Common myeloid progenitor, CD34-positive (primary cell): ENCODE measurements around the gene RNF182.
A peak's percentile ranks its signal among the peaks of the same experiment; 100 is the strongest.
"Not testable (repeated sequence)": the region's sequence is repeated elsewhere in the genome, so short reads cannot be mapped to it uniquely, and the experiment has no call there.

ENCODE experiments used
- CTCF ChIA-PET: fragments of 350-600 bp; sonication (Branson Sonifier 250); formaldehyde crosslinking; loops from one replicate; lab custom pipeline; 2021; ENCODE audit warnings: antibody characterized with exemption; lab: Charles Lee
- POLR2A ChIA-PET: fragments of 350-600 bp; sonication (Branson Sonifier 250); formaldehyde crosslinking; loops from one replicate; lab custom pipeline; 2021; ENCODE audit warnings: antibody characterized with exemption; lab: Charles Lee
- DNase-seq, 3 donors: peaks; one replicate each; pipeline versions ENCODE4 v3.0.0 to v3.0.0-alpha.2; 2013
- H3K27ac ChIP-seq, 2 experiments: 1 replicate in 1 of 2; 2 replicates in 1 of 2; pipeline ENCODE4 v1.7.0; 2013; ENCODE audit warnings: inconsistent platforms in 2 of 2, low read length in 2 of 2, mild to moderate bottlenecking in 2 of 2, low read depth in 1 of 2, moderate library complexity in 1 of 2; ENCODE audit not compliant: severe bottlenecking in 2 of 2, insufficient read depth in 1 of 2, poor library complexity in 1 of 2
- H3K27me3 ChIP-seq, 5 experiments: replicated peaks in 2 of 5; 1 replicate in 3 of 5; 2 replicates in 2 of 5; pipeline versions ENCODE4 v1.6.1 to v1.7.0; 2013; ENCODE audit warnings: low read length in 4 of 5, mild to moderate bottlenecking in 2 of 5, moderate library complexity in 2 of 5, inconsistent platforms in 1 of 5; ENCODE audit not compliant: insufficient read depth in 5 of 5, control insufficient read depth in 4 of 5
- H3K36me3 ChIP-seq, 4 experiments: 1 replicate in 2 of 4; 2 replicates in 2 of 4; pipeline versions ENCODE4 v1.6.1 to v1.7.0; 2013; ENCODE audit warnings: low read length in 3 of 4, control low read depth in 1 of 4, mild to moderate bottlenecking in 1 of 4; ENCODE audit not compliant: control insufficient read depth in 4 of 4, insufficient read depth in 4 of 4
- H3K4me1 ChIP-seq, 4 experiments: 1 replicate in 3 of 4; 2 replicates in 1 of 4; pipeline versions ENCODE4 v1.6.1 to v1.7.1; 2013; ENCODE audit warnings: low read length in 3 of 4, mild to moderate bottlenecking in 3 of 4, control low read depth in 1 of 4, inconsistent platforms in 1 of 4, moderate library complexity in 1 of 4; ENCODE audit not compliant: control insufficient read depth in 4 of 4, insufficient read depth in 4 of 4; ENCODE audit errors: control extremely low read depth in 1 of 4
- H3K4me3 ChIP-seq, 7 experiments: 1 replicate in 4 of 7; 2 replicates in 3 of 7; pipeline versions ENCODE4 v1.5.1 to v1.7.0; 2013; ENCODE audit warnings: mild to moderate bottlenecking in 7 of 7, low read length in 6 of 7, moderate library complexity in 6 of 7, inconsistent platforms in 2 of 7, low read depth in 2 of 7, control low read depth in 1 of 7; ENCODE audit not compliant: insufficient read depth in 4 of 7, control insufficient read depth in 1 of 7; ENCODE audit errors: extremely low read depth in 1 of 7
- H3K9me3 ChIP-seq, 5 experiments: 1 replicate in 4 of 5; 2 replicates in 1 of 5; pipeline versions ENCODE4 v1.6.1 to v1.7.1; 2013; ENCODE audit warnings: low read length in 4 of 5, mild to moderate bottlenecking in 2 of 5, inconsistent platforms in 1 of 5, low read depth in 1 of 5, moderate library complexity in 1 of 5; ENCODE audit not compliant: control insufficient read depth in 4 of 5, insufficient read depth in 2 of 5; ENCODE audit errors: control extremely low read depth in 1 of 5
- WGBS: methylation state at CpG from one replicate; pipeline ENCODE4 v1.1.5; 2013; ENCODE audit not compliant: insufficient coverage; 5-methylcytosine and 5-hydroxymethylcytosine counted together

The RNF182 gene

GRCh38 chr6:14017626-14018475 is 93.1 kb downstream of the RNF182 start:
- DNase-seq: no peak
- Histone ChIP-seq H3K9me3 (no peaks in the 10 kb centered on the region), H3K4me3 (no peak overlapping the region), H3K36me3 (no peaks in the 10 kb centered on the region), H3K4me1 (no peaks in the 10 kb centered on the region), H3K27me3 (no peaks in the 10 kb centered on the region), H3K27ac (no peak overlapping the region)
- POLR2A ChIA-PET: no interaction called here
- CTCF ChIA-PET: no interaction called here
- WGBS: 98% methylated on average over 29 of the region's 46 CpGs

- DNase-seq, H3K27ac ChIP-seq, H3K4me1 ChIP-seq, POLR2A ChIA-PET, H3K27me3 ChIP-seq, H3K4me3 ChIP-seq, CTCF ChIA-PET, H3K36me3 ChIP-seq, H3K9me3 ChIP-seq: not testable (repeated sequence)
- WGBS: 100% methylated on average over 4 of the region's 6 CpGs
These were observed 93.8 kb downstream of the RNF182 start for GRCh38 chr6:14018559-14018958.

- WGBS: 100% methylated on average over 2 of the region's 2 CpGs
- CTCF ChIA-PET: interaction anchor here (1.3 to 1.6 kb wide), 2 partner anchors 11 to 15 kb away, joined by 3 to 4 read pairs; no protein-coding TSS in a partner anchor
- Histone ChIP-seq H3K4me3 (no peak overlapping the region), H3K9me3 (no peaks in the 10 kb centered on the region), H3K27ac (no peak overlapping the region), H3K4me1 (no peaks in the 10 kb centered on the region), H3K27me3 (no peaks in the 10 kb centered on the region), H3K36me3 (no peaks in the 10 kb centered on the region)
- DNase-seq: no peak
- POLR2A ChIA-PET: no interaction called here
These were observed 95.8 kb downstream of the RNF182 start for GRCh38 chr6:14020551-14020950.

- WGBS: 96% methylated on average over 3 of the region's 4 CpGs
- Histone ChIP-seq H3K27ac (no peak overlapping the region), H3K4me1 (no peaks in the 10 kb centered on the region), H3K27me3 (peaks cover 0 to under 1% (median 0%) of the 10 kb centered on the region in 5 experiments), H3K36me3 (no peaks in the 10 kb centered on the region), H3K4me3 (no peak overlapping the region), H3K9me3 (no peaks in the 10 kb centered on the region)
- DNase-seq: no peak
- ChIA-PET CTCF (interaction anchor here (1.0 to 2.0 kb wide), 4 partner anchors 10 to 26 kb away, joined by 3 to 6 read pairs (median 4); no protein-coding TSS in a partner anchor), POLR2A (no interaction called here)
These were observed 96.7 kb downstream of the RNF182 start for GRCh38 chr6:14021449-14021848.

- no peak for DNase-seq
- H3K27me3 ChIP-seq: peaks cover 0 to 1% (median 0%) of the 10 kb centered on the region in 5 experiments
- CTCF ChIA-PET: interaction anchor here (2.0 kb wide), 1 partner anchor 16 kb away, joined by 6 read pairs; no protein-coding TSS in a partner anchor
- H3K9me3 ChIP-seq: no peaks in the 10 kb centered on the region
- H3K4me1 ChIP-seq: no peaks in the 10 kb centered on the region
- H3K36me3 ChIP-seq: no peaks in the 10 kb centered on the region
- no peak overlapping the region for H3K4me3 ChIP-seq
- no peak overlapping the region for H3K27ac ChIP-seq
- POLR2A ChIA-PET: no interaction called here
- 100% methylated on average over 2 of the region's 5 CpGs for WGBS
These were observed 97.9 kb downstream of the RNF182 start for GRCh38 chr6:14022673-14023072.

- CTCF ChIA-PET: interaction anchor here (0.6 to 2.9 kb wide), 2 partner anchors 14 to 834 kb away, joined by 3 to 6 read pairs; no protein-coding TSS in a partner anchor
- WGBS: 100% methylated on average over 1 of the region's 3 CpGs
- peaks cover 0 to 2% (median 0%) of the 10 kb centered on the region in 5 experiments for H3K27me3 ChIP-seq
- no peaks in the 10 kb centered on the region for H3K36me3 ChIP-seq
- no peaks in the 10 kb centered on the region for H3K9me3 ChIP-seq
- no peak for DNase-seq
- H3K4me3 ChIP-seq: no peak overlapping the region
- H3K4me1 ChIP-seq: no peaks in the 10 kb centered on the region
- H3K27ac ChIP-seq: no peak overlapping the region
- POLR2A ChIA-PET: no interaction called here
These were observed 99.1 kb downstream of the RNF182 start for GRCh38 chr6:14023855-14024254.

GRCh38 chr6:14025160-14025559 is 100.4 kb downstream of the RNF182 start:
- no peaks in the 10 kb centered on the region for H3K36me3 ChIP-seq
- H3K4me1 ChIP-seq: no peaks in the 10 kb centered on the region
- H3K4me3 ChIP-seq: no peak overlapping the region
- CTCF ChIA-PET: interaction anchor here (1.7 to 2.9 kb wide), 2 partner anchors 10 to 13 kb away, joined by 4 to 6 read pairs; no protein-coding TSS in a partner anchor
- WGBS: 95% methylated on average over 7 of the region's 8 CpGs
- DNase-seq: peak in 2 of 3 donors; percentile 41 to 54
- POLR2A ChIA-PET: no interaction called here
- H3K27ac ChIP-seq: no peak overlapping the region
- H3K9me3 ChIP-seq: no peaks in the 10 kb centered on the region
- peaks cover 0 to 5% (median 0%) of the 10 kb centered on the region in 5 experiments for H3K27me3 ChIP-seq
